Vagina (tissue), 2 donors: ENCODE data around the gene TRIM41. TPM values are rescaled to one million over a fixed set of nuclear protein-coding genes. Genes with fewer than 3 reads are reported as not detected.

Source experiments
- DNase-seq, 2 donors: peaks; one replicate each; pipeline ENCODE4 v3.0.0-alpha.2; 2017; ENCODE audit errors: extremely low spot score in 2 of 2
- H3K27ac ChIP-seq: fragments of 200-600 bp; sonication (generic); one replicate; pipeline ENCODE4 v1.5.1; 2019
- H3K27me3 ChIP-seq: fragments of 200-600 bp; sonication (generic); one replicate; pipeline ENCODE4 v1.5.1; 2019
- H3K36me3 ChIP-seq, 2 donors: fragments of 200-600 bp; sonication (generic); one replicate each; pipeline ENCODE4 v1.5.1; 2017 to 2019
- H3K4me1 ChIP-seq: fragments of 200-600 bp; sonication (generic); one replicate; pipeline ENCODE4 v1.5.1; 2019
- H3K4me3 ChIP-seq, 2 donors: fragments of 200-600 bp; sonication (generic); 1 replicate in 1 of 2; 2 replicates in 1 of 2; pipeline ENCODE4 v1.5.1; 2016 to 2019
- H3K9me3 ChIP-seq: fragments of 200-600 bp; sonication (generic); one replicate; pipeline ENCODE4 v1.5.1; 2019
- POLR2A ChIP-seq, 2 donors: fragments of 450-650 bp; IDR thresholded peaks; one replicate each; pipeline ENCODE4 v1.6.1; 2017; ENCODE audit warnings: antibody characterized with exemption in 2 of 2, mild to moderate bottlenecking in 2 of 2, moderate library complexity in 2 of 2
- POLR2AphosphoS5 ChIP-seq, 2 donors: sonication (generic); formaldehyde crosslinking; IDR thresholded peaks; one replicate each; pipeline ENCODE4 v1.9.0; 2017; ENCODE audit warnings: antibody characterized with exemption in 2 of 2, mild to moderate bottlenecking in 2 of 2, low read depth in 1 of 2; ENCODE audit not compliant: insufficient read depth in 1 of 2
- intact Hi-C: fragments of 100-400 bp; cut with DNase I; formaldehyde crosslinking; loops from one replicate; pipeline ENCODE4 v1.15.1; 2023
- total RNA-seq: library from RNA; depleted of rRNA; stranded (reverse); fragments of >200 nt; gene quantifications from one replicate; pipeline ENCODE4 v1.2.3, GENCODE V29; 2016
- TF ChIP-seq, protein P1 (sequence below), 3 experiments: fragments of 450-650 bp in 2 of 3; fragments of 200-600 bp in 1 of 3; sonication (generic) in 1 of 3; IDR thresholded peaks; one replicate each; pipeline ENCODE4 v1.5.1; 2017 to 2019; ENCODE audit warnings: antibody characterized with exemption in 3 of 3, mild to moderate bottlenecking in 2 of 3, moderate library complexity in 2 of 3

The TRIM41 gene
- total RNA-seq, 1 donor from 2014 or later = 7.9 TPM

DNA sequence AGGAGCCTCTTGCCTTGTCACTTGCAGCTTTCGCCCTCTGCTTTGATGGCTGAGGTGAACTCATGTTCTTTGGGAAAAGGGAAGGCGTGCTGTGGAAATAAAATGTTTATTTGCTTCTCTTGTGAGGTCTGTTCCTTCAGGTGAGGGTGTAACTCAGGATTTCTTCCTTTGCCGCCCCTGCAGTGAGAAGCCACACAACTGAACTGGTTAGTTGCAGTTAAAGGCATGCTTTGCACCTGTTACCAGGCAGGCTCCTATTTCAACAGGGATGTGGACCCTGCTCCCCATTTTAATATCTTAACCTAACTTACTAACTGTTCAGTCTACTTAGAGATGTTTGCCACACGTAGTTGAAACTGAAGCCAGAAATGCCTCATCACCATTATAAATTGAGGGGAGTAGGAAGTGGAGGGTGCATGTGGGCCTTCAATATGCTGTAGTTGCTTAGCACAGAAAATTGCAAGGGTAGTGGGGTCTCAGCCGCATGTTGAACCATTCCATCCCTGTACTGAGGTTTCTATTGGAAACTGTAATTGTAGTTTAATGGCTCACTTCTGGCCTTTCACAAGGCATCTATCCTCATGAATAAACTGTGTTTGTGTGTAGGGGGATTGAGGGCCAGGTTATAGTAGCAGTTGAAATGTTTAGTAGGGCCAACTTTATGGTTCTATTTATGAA is 12.7 kb downstream of the TRIM41 start:
- Histone ChIP-seq H3K27me3 (no peaks in the 10 kb centered on the region), H3K36me3 (peaks cover 6 to 96% of the 10 kb centered on the region in 2 donors), H3K9me3 (no peaks in the 10 kb centered on the region), H3K4me3 (no peak overlapping the region), H3K27ac (no peak overlapping the region), H3K4me1 (peaks cover 9% of the 10 kb centered on the region)
- no peak for DNase-seq
- TF ChIP-seq, protein P1, sequence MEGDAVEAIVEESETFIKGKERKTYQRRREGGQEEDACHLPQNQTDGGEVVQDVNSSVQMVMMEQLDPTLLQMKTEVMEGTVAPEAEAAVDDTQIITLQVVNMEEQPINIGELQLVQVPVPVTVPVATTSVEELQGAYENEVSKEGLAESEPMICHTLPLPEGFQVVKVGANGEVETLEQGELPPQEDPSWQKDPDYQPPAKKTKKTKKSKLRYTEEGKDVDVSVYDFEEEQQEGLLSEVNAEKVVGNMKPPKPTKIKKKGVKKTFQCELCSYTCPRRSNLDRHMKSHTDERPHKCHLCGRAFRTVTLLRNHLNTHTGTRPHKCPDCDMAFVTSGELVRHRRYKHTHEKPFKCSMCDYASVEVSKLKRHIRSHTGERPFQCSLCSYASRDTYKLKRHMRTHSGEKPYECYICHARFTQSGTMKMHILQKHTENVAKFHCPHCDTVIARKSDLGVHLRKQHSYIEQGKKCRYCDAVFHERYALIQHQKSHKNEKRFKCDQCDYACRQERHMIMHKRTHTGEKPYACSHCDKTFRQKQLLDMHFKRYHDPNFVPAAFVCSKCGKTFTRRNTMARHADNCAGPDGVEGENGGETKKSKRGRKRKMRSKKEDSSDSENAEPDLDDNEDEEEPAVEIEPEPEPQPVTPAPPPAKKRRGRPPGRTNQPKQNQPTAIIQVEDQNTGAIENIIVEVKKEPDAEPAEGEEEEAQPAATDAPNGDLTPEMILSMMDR (IDR thresholded peaks at IDR 0.05) = no peak
- TF ChIP-seq POLR2AphosphoS5 (IDR thresholded peaks at IDR 0.05; ENCODE audit: insufficient read depth in 1 of 2, low read depth in 1 of 2) (no peak), POLR2A (IDR thresholded peaks at IDR 0.05) (no peak)
- intact Hi-C loops = no loop called here

DNA sequence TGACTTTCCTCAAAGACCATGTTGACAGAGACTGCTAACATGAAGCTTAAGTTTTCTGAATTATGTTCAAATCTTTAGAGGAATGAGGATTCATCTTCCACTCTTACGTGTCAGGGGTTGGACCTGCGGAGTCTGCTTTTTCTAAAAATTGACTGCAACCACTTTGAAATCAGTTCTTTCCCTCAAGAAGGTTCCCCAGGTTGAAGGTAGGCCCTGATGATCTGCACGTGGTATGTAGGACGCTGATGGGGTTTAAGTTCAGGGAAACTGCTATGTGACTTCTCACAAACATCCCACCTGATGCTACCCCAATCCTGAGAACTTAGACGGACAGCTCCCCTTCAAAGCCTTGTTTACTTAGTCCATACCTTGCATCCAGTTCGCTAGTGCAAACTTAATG is 13.4 kb downstream of the TRIM41 start:
- DNase-seq = no peak
- Histone ChIP-seq H3K9me3 (no peaks in the 10 kb centered on the region), H3K4me3 (no peak overlapping the region), H3K27ac (no peak overlapping the region), H3K4me1 (peaks cover 16% of the 10 kb centered on the region), H3K36me3 (peaks cover 6 to 96% of the 10 kb centered on the region in 2 donors), H3K27me3 (no peaks in the 10 kb centered on the region)
- TF ChIP-seq, protein P1 (IDR thresholded peaks at IDR 0.05) = no peak
- no peak for TF ChIP-seq POLR2A (IDR thresholded peaks at IDR 0.05)
- no peak for TF ChIP-seq POLR2AphosphoS5 (IDR thresholded peaks at IDR 0.05; ENCODE audit: insufficient read depth in 1 of 2, low read depth in 1 of 2)
- intact Hi-C loops = no loop called here

DNA sequence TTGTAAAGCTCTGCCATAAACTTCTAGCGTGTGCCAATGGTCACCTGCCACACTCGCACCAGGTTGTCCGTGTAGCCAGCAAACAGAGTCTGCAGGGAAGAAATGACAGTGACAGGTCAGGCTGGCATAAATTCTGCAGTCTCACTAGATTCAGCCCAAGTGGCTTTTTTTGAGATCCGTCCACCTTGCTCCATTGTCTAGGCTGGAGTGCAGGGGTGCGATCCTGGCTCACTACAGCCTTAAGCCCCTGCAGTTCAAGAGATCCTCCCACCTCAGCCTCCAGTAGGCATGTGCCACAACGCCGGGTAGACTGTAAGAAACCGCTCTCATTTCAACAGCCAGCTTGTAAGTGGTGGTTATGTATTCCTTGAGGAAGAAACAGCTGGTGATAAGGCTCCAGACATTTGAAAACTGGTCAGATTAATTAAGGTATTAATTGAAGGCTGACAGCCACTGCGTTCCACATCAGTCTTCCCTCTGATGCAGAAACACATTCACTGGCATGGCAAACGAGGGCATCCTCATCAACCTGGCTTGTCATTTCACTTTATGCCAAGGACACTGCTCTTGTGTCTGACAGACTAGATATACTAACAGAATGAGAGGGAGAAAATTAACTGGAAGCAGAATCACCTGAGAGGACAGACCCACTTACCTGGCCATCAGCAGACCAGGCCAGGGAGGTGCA is 14.0 kb downstream of the TRIM41 start:
- intact Hi-C loops = no loop called here
- no peak for DNase-seq
- Histone ChIP-seq H3K4me3 (no peak overlapping the region), H3K36me3 (peaks cover 6 to 96% of the 10 kb centered on the region in 2 donors), H3K4me1 (peaks cover 22% of the 10 kb centered on the region), H3K27ac (no peak overlapping the region), H3K27me3 (no peaks in the 10 kb centered on the region), H3K9me3 (no peaks in the 10 kb centered on the region)
- TF ChIP-seq, protein P1 (IDR thresholded peaks at IDR 0.05) = no peak
- no peak for TF ChIP-seq POLR2AphosphoS5 (IDR thresholded peaks at IDR 0.05; ENCODE audit: insufficient read depth in 1 of 2, low read depth in 1 of 2)
- no peak for TF ChIP-seq POLR2A (IDR thresholded peaks at IDR 0.05)

DNA sequence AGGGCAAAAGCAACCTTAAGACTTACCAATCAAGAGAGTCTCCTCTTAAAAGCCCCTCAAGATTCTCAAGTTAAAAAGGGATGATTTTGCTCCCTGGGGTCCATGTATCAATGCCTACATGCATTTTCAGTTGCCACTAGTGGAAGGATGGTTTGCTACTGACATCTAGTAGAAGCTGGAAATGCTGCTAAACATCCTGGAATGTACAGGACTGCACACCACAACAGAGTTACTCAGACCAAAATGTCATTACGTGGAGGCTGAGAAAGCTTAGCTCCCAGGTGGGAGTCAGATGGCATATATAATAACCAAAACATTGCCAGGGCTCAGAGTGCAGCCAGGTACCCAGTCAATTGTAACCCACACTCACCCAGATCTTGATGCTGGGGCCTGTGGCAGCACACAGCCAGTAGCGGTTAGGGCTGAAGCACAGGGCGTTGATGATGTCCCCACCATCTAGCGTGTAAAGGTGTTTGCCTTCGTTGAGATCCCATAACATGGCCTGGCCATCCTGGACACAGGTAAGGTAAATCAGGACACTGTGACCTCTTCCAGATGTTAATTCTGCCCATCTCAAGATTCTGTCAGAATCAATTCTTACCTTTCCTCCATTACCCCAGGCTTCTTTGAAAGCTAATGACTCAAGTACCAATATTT is 14.8 kb downstream of the TRIM41 start:
- intact Hi-C loops = no loop called here
- TF ChIP-seq, protein P1 (IDR thresholded peaks at IDR 0.05) = no peak
- TF ChIP-seq POLR2AphosphoS5 (IDR thresholded peaks at IDR 0.05; ENCODE audit: insufficient read depth in 1 of 2, low read depth in 1 of 2) = no peak
- no peak for TF ChIP-seq POLR2A (IDR thresholded peaks at IDR 0.05)

More for the DNA sequence above, 14.8 kb downstream of the TRIM41 start:
- H3K36me3 ChIP-seq = peaks cover 6 to 90% of the 10 kb centered on the region in 2 donors
- peaks cover 30% of the 10 kb centered on the region for H3K4me1 ChIP-seq
- H3K4me3 ChIP-seq = no peak overlapping the region
- H3K9me3 ChIP-seq = no peaks in the 10 kb centered on the region
- no peak overlapping the region for H3K27ac ChIP-seq
- DNase-seq = no peak
- H3K27me3 ChIP-seq = no peaks in the 10 kb centered on the region
